Stimulated activated CD4-positive, alpha-beta T cell treated with anti-CD3 and anti-CD28 coated beads, Interleukin-12 subunit alpha, Interleukin-12 subunit beta, amount 100 ng/mL, for 24 hours (primary cell): ENCODE data around the gene OR2T10.
"Not testable (repeated sequence)": the region's sequence is repeated elsewhere in the genome, so short reads cannot be mapped to it uniquely, and the experiment has no call there.

ENCODE experiments used
- DNase-seq, 2 experiments: peaks; one replicate each; pipeline ENCODE4 v3.0.0-alpha.2; 2020; ENCODE audit warnings: low read depth in 2 of 2

The OR2T10 gene

GRCh38 chr1:248596615-248597014 lies 885 bp downstream of the OR2T10 start:
- no peak for DNase-seq

- DNase-seq: no peak
Measured at GRCh38 chr1:248593226-248593625, 4.3 kb downstream of the OR2T10 start.

- DNase-seq: no peak
Measured at GRCh38 chr1:248592655-248593054, 4.8 kb downstream of the OR2T10 start.

GRCh38 chr1:248590055-248590454 lies 7.4 kb downstream of the OR2T10 start:
- no peak for DNase-seq

GRCh38 chr1:248589334-248589733 lies 8.2 kb downstream of the OR2T10 start:
- no peak for DNase-seq

GRCh38 chr1:248585266-248585665 lies 12.2 kb downstream of the OR2T10 start:
- no peak for DNase-seq

- DNase-seq: no peak
Measured at GRCh38 chr1:248576260-248576980, 21.1 kb downstream of the OR2T10 start.

GRCh38 chr1:248574657-248575056 lies 22.8 kb downstream of the OR2T10 start, which contains the start of gene OR2T34:
TSS of gene OR2T34 (minus strand) at chr1:248574757. CDS start at chr1:248574757, 0 bp downstream.
- DNase-seq: not testable (repeated sequence)

- not testable (repeated sequence) for DNase-seq
Measured at GRCh38 chr1:248573856-248574255, 23.6 kb downstream of the OR2T10 start.

- not testable (repeated sequence) for DNase-seq
Measured at GRCh38 chr1:248572049-248572448, 25.5 kb downstream of the OR2T10 start.

GRCh38 chr1:248570811-248571210 lies 26.7 kb downstream of the OR2T10 start:
- not testable (repeated sequence) for DNase-seq

GRCh38 chr1:248569049-248569448 lies 28.5 kb downstream of the OR2T10 start:
- DNase-seq: not testable (repeated sequence)

GRCh38 chr1:248565530-248566373 lies 31.7 kb downstream of the OR2T10 start:
- not testable (repeated sequence) for DNase-seq

GRCh38 chr1:248562672-248563071 lies 34.8 kb downstream of the OR2T10 start, which contains the start of gene OR2T29:
TSS of gene OR2T29 (minus strand) at chr1:248562772. CDS start at chr1:248559491, 3,281 bp downstream.
- not testable (repeated sequence) for DNase-seq

GRCh38 chr1:248551027-248551426 lies 46.5 kb downstream of the OR2T10 start:
- DNase-seq: not testable (repeated sequence)

GRCh38 chr1:248547383-248547782 lies 50.1 kb downstream of the OR2T10 start:
- DNase-seq: not testable (repeated sequence)
